ENCODE data around the gene ZFYVE26.
A peak's percentile ranks its signal among the peaks of the same experiment; 100 is the strongest.

The ZFYVE26 gene

DNA sequence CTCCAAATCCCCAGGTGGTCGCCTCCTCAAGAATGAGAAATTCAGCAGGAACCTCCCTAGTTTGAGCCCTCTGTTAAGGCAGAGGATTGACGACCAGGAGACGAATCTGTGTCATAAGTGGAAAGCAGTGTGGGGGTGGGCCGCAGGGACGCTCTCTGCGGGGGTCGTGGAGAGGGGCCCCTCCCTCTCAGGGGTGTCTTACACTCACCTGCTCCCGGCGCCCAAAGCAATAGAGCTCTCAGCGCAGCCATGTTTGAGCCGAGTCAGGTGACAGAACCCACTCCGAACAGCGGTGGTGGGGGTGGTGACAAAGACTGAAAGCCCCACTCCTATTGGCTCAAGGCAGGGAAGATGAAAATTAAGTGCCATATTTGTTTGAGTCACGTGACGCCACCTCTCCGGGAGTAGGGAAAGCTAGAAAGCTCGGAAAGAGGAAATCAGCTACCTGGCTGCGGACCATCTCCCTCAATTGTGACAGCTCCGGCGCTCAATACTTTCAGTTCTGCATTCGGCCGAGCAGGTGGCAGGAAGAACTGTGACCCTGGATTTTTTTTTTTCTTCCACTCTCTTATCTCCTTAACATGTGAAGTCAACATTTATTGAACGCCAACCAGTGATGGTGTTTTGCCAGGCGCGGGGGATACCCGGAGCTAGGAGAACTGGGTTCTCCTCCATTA is at the start of gene ZFYVE26:
Gene ZFYVE26, minus strand, starts transcription at position 265 of the 677 bp plus-strand sequence. CDS start 627 bp downstream, outside the sequence.
- TF ChIP-seq, protein P1, sequence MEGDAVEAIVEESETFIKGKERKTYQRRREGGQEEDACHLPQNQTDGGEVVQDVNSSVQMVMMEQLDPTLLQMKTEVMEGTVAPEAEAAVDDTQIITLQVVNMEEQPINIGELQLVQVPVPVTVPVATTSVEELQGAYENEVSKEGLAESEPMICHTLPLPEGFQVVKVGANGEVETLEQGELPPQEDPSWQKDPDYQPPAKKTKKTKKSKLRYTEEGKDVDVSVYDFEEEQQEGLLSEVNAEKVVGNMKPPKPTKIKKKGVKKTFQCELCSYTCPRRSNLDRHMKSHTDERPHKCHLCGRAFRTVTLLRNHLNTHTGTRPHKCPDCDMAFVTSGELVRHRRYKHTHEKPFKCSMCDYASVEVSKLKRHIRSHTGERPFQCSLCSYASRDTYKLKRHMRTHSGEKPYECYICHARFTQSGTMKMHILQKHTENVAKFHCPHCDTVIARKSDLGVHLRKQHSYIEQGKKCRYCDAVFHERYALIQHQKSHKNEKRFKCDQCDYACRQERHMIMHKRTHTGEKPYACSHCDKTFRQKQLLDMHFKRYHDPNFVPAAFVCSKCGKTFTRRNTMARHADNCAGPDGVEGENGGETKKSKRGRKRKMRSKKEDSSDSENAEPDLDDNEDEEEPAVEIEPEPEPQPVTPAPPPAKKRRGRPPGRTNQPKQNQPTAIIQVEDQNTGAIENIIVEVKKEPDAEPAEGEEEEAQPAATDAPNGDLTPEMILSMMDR (IDR thresholded peaks at IDR 0.05; ENCODE audit: insufficient read depth, missing control alignments): no peak
- DNase-seq (ENCODE audit: insufficient read length, low spot score) (peak; percentile 52), FAIRE-seq (peak; percentile 91)

DNA sequence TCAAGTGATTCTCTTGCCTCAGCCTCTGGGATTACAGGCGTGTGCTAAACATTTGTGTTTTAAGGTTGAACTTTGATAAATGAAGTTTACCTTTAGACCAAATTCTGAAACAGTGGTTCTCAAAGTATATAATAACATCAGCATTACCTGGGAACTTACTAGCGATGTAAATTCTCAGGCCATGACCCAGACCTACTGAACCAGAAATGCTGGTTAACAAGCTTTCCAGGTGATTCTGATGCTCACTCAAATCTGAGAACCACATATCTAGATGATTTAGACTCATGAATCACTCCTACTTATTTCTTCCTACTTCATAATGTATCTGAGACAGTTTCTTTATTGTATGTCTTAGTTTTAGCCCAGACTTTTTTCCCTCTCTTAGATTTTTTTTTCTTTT is 46.8 kb upstream of the ZFYVE26 start:
- TF ChIP-seq, protein P1 (IDR thresholded peaks at IDR 0.05; ENCODE audit: insufficient read depth, missing control alignments): no peak
- FAIRE-seq (no peak), DNase-seq (ENCODE audit: insufficient read length, low spot score) (no peak)

DNA sequence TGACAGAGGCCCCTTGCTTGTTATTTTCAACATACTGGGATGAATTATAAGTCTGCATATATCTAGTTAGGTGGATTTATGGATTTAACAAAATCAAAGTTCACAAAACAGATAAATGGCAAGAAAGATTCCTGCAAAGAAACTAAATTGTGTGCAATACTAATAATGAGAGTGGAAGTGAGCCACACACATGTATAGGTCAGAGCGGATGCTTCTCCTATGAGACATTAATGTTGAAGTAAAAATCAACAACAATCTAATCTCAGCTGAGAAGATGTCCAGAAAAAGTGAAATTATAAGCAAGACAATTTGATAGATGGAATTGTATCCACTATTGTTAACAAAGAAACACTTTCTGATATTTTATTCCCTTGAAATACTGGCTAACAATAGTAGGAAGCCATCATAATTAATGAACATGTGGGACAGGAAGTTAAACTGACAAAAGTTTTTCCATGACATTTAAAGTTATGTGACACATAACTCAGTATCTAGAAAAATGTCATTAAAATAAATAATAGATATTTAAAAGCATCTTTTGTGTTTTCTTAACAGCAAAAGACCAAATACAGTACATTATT is 42.9 kb upstream of the ZFYVE26 start:
- no peak for DNase-seq (ENCODE audit: insufficient read length, low spot score)
- FAIRE-seq: no peak
- TF ChIP-seq, protein P1 (IDR thresholded peaks at IDR 0.05; ENCODE audit: insufficient read depth, missing control alignments): no peak

DNA sequence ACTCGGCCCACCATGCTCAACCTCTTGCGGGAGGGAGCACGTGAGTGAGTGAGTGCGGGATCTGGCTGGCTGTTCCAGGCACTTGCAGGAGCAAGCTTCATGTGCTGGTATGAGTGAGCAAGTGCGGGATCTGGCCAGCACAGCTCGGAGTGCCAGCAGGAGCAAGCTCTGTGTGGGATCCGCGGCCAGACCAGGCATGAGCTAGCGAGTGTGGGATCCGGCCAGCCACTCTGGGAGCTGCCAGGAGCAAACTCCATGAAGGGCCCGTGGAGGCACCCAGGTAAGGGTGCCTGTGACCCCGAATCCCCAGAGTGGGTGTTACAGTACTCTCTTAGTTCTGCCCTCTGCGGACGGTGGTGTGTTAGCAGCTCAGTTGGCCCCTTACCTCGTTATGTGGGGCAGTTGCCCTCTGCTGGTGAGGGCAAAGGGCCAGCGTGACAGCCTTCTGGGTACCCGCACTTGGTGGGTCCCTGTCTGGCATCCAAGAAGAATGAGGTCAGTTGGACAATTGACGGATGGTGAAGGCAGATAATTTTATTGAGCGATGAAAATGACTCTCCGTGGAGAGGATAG is 41.5 kb upstream of the ZFYVE26 start:
- DNase-seq (ENCODE audit: insufficient read length, low spot score) (no peak), FAIRE-seq (no peak)
- TF ChIP-seq, protein P1 (IDR thresholded peaks at IDR 0.05; ENCODE audit: insufficient read depth, missing control alignments): no peak

DNA sequence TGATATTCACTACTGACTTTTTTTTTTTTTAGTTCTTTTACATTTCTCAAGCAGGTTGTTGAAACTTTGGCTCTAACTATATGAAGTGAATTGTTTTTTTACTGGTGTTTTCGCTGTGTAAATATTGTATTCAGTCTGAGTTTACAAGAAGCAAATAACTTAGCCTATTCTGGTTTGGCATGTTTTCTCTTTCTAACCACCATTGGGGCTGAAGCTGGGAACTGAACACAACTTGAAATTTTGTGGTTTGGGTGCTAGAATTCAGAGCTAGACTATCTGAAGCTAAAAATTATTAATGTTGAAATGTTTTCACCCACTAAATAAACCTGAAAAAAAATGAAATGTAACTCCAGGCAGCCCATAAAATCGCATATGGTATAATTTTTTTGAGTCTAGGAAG is 40.4 kb upstream of the ZFYVE26 start:
- DNase-seq (ENCODE audit: insufficient read length, low spot score) (no peak), FAIRE-seq (no peak)
- TF ChIP-seq, protein P1 (IDR thresholded peaks at IDR 0.05; ENCODE audit: insufficient read depth, missing control alignments): no peak

DNA sequence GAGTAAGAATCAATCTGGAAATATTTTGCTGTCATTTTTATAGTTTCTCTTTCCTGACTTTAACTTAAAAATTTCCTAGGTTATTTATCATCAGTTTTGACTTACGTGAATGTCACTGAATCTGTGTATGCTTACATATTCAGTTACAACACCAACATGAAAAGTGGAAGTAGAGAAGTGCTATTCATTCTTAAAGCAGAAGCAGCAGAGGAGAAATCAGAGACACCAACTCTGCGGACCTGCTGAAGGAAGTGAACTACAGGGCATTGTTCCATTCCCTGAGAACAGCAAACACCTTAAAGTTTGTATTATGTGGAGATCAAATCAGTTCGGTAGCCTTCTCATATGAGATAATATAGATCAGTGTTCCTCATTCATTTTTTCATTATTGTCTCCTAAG is 37.3 kb upstream of the ZFYVE26 start:
- TF ChIP-seq, protein P1 (IDR thresholded peaks at IDR 0.05; ENCODE audit: insufficient read depth, missing control alignments): no peak
- DNase-seq (ENCODE audit: insufficient read length, low spot score) (no peak), FAIRE-seq (no peak)
